ENCODE data around the gene USP20. TPM values are rescaled to one million over a fixed set of nuclear protein-coding genes. Genes with fewer than 3 reads are reported as not detected.

The USP20 gene
- total and polyA plus RNA-seq, 10 of the 15 experiments (the other 5 are each of a cell fraction or from before 2014, with no cell fraction given) = 0.66 to 23.3 (median 11.0) TPM

DNA sequence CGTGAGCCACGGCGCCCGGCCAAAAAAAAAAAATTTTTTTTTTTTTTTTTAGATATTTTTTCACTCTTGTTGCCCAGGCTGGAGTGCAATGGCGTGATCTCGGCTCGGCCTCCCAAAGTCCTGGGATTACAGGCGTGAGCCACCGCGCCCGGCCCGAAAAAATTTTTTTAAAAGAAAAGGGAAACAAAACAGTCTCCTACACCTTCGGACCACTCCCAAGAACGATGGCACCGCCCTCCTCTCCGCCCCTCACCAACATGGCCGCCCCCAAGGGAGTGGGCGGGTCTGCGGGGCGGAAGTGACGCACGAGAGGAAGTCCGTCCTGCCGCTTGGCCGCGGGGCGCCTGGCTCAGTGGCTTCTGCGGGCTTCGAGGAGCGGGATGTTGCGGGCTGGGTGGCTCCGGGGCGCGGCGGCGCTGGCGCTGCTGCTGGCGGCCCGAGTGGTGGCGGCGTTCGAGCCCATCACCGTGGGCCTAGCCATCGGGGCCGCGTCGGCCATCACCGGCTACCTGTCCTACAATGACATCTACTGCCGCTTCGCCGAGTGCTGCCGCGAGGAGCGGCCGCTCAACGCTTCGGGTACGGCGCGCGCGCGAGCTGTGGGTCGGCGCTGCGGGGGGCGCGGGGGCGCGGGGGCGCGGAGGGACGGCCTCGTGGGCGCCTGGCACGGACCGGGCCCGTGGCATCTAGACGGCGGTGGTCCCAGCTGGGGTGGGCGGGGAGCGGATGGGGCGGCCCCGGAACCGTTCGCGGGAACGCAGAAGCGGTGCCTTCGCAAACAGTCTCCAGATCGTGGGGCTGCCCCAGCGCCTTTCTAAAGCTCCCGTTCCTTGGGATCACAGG lies 32.2 kb upstream of the USP20 start, which contains the start of gene TOR1B (continued):
- TF ChIP-seq BRCA1 (IDR thresholded peaks at IDR 0.05; ENCODE audit: low read depth, low read length) (no peak), SIX5 (IDR thresholded peaks at IDR 0.05; ENCODE audit: low read depth, low read length, severe bottlenecking) (peak; percentile 76), FOXM1 (IDR thresholded peaks at IDR 0.05; ENCODE audit: low read depth, low read length) (no peak), CBX3 (IDR thresholded peaks at IDR 0.05; ENCODE audit: borderline replicate concordance, low read depth) (no peak), SUZ12 (IDR thresholded peaks at IDR 0.05; ENCODE audit: unreplicated experiment) (no peak), MYC (IDR thresholded peaks at IDR 0.05; ENCODE audit: insufficient read depth, insufficient read length, insufficient replicate concordance, low read length, severe bottlenecking) (no peak), STAT1 (conservative IDR thresholded peaks at IDR 0.05) (0 out of 2 replicates have a peak, but pooled peaks have one; percentile 41), RUNX3 (IDR thresholded peaks at IDR 0.05; ENCODE audit: low read length) (peak; percentile 62), CTCF (IDR thresholded peaks at IDR 0.05 in 2 of 3, conservative IDR thresholded peaks at IDR 0.05 in 1 of 3; ENCODE audit: control insufficient read depth in 2 of 3, extremely low read depth in 1 of 3, insufficient read depth in 1 of 3, low read depth in 3 of 3, low read length in 3 of 3) (no peak), NFIC (IDR thresholded peaks at IDR 0.05; ENCODE audit: low read depth, low read length) (no peak), IRF5 (IDR thresholded peaks at IDR 0.05; ENCODE audit: borderline replicate concordance) (no peak; the same call in 1 of the 2 replicates), LARP7 (IDR thresholded peaks at IDR 0.05) (peak; percentile 95), BMI1 (IDR thresholded peaks at IDR 0.05; ENCODE audit: borderline replicate concordance) (no peak), CBX5 (IDR thresholded peaks at IDR 0.05; ENCODE audit: low read depth) (no peak), ELK1 (IDR thresholded peaks at IDR 0.05; ENCODE audit: low read depth, low read length) (no peak), PAX8 (IDR thresholded peaks at IDR 0.05) (no peak), PML (IDR thresholded peaks at IDR 0.05; ENCODE audit: low read length) (no peak)
- TF ChIP-seq, protein P1, sequence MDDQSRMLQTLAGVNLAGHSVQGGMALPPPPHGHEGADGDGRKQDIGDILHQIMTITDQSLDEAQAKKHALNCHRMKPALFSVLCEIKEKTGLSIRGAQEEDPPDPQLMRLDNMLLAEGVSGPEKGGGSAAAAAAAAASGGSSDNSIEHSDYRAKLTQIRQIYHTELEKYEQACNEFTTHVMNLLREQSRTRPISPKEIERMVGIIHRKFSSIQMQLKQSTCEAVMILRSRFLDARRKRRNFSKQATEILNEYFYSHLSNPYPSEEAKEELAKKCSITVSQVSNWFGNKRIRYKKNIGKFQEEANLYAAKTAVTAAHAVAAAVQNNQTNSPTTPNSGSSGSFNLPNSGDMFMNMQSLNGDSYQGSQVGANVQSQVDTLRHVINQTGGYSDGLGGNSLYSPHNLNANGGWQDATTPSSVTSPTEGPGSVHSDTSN (IDR thresholded peaks at IDR 0.05; ENCODE audit: insufficient replicate concordance, low read depth, low read length) = no peak
- TF ChIP-seq, protein P2, sequence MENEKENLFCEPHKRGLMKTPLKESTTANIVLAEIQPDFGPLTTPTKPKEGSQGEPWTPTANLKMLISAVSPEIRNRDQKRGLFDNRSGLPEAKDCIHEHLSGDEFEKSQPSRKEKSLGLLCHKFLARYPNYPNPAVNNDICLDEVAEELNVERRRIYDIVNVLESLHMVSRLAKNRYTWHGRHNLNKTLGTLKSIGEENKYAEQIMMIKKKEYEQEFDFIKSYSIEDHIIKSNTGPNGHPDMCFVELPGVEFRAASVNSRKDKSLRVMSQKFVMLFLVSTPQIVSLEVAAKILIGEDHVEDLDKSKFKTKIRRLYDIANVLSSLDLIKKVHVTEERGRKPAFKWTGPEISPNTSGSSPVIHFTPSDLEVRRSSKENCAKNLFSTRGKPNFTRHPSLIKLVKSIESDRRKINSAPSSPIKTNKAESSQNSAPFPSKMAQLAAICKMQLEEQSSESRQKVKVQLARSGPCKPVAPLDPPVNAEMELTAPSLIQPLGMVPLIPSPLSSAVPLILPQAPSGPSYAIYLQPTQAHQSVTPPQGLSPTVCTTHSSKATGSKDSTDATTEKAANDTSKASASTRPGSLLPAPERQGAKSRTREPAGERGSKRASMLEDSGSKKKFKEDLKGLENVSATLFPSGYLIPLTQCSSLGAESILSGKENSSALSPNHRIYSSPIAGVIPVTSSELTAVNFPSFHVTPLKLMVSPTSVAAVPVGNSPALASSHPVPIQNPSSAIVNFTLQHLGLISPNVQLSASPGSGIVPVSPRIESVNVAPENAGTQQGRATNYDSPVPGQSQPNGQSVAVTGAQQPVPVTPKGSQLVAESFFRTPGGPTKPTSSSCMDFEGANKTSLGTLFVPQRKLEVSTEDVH (IDR thresholded peaks at IDR 0.05; ENCODE audit: low read depth, partially characterized antibody) = peak; percentile 19
- TF ChIP-seq, protein P3, sequence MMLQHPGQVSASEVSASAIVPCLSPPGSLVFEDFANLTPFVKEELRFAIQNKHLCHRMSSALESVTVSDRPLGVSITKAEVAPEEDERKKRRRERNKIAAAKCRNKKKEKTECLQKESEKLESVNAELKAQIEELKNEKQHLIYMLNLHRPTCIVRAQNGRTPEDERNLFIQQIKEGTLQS (IDR thresholded peaks at IDR 0.05; ENCODE audit: borderline replicate concordance, extremely low read depth, low read depth, low read length) = no peak
